Activated CD4-positive, alpha-beta T cell treated with anti-CD3 and anti-CD28 coated beads, Interleukin-2, amount 10 ng/mL, durations not matched to agents 24 days and 14 days (primary cell): ENCODE data around the gene GALNS. TPM values are rescaled to one million over a fixed set of nuclear protein-coding genes. Genes with fewer than 3 reads are reported as not detected.

ENCODE experiments used
- DNase-seq: peaks from one replicate; pipeline ENCODE4 v3.0.0; 2022
- H3K27ac Mint-ChIP-seq: one replicate; pipeline ENCODE4 v1.8.0; 2022; ENCODE audit warnings: mild to moderate bottlenecking, mixed read lengths
- H3K27me3 Mint-ChIP-seq: one replicate; pipeline ENCODE4 v1.8.0; 2022; ENCODE audit warnings: mixed read lengths
- H3K36me3 Mint-ChIP-seq: one replicate; pipeline ENCODE4 v1.8.0; 2022; ENCODE audit warnings: low read depth, mild to moderate bottlenecking, mixed read lengths
- H3K4me1 Mint-ChIP-seq: one replicate; pipeline ENCODE4 v1.8.0; 2021; ENCODE audit warnings: mixed read lengths
- H3K4me3 Mint-ChIP-seq: one replicate; pipeline ENCODE4 v1.8.0; 2022; ENCODE audit warnings: mild to moderate bottlenecking, moderate library complexity, mixed read lengths
- H3K9me3 Mint-ChIP-seq: one replicate; pipeline ENCODE4 v1.8.0; 2021; ENCODE audit warnings: mixed read lengths
- intact Hi-C: fragments of 100-400 bp; cut with micrococcal nuclease; formaldehyde crosslinking; loops from one replicate; pipeline ENCODE4 v1.15.1; 2023
- total RNA-seq: library from RNA; stranded (reverse); gene quantifications from 2 replicates; pipeline ENCODE4 v1.2.3, GENCODE V29; 2022

GALNS gene
- total RNA-seq, 1 donor from 2014 or later = 23.2 TPM

- Mint-ChIP-seq H3K36me3 (no peaks in the 10 kb centered on the region), H3K27ac (no peak overlapping the region)
Measured at GRCh38 chr16:88883946-88884345, 27.2 kb upstream of the GALNS start.

GRCh38 chr16:88883117-88883895 lies 26.6 kb upstream of the GALNS start:
- H3K27ac Mint-ChIP-seq = no peak overlapping the region
- intact Hi-C loops = no loop called here
- H3K27me3 Mint-ChIP-seq = no peaks in the 10 kb centered on the region
- no peaks in the 10 kb centered on the region for H3K9me3 Mint-ChIP-seq
- H3K36me3 Mint-ChIP-seq = no peaks in the 10 kb centered on the region
- peaks cover 5% of the 10 kb centered on the region for H3K4me1 Mint-ChIP-seq
- DNase-seq = no peak
- H3K4me3 Mint-ChIP-seq = no peak overlapping the region

More at GRCh38 chr16:88883946-88884345, 27.2 kb upstream of the GALNS start:
- Mint-ChIP-seq H3K4me1 (peaks cover 5% of the 10 kb centered on the region), H3K9me3 (no peaks in the 10 kb centered on the region), H3K4me3 (no peak overlapping the region), H3K27me3 (no peaks in the 10 kb centered on the region)
- no peak for DNase-seq
- intact Hi-C loops = no loop called here

GRCh38 chr16:88882358-88883030 lies 25.7 kb upstream of the GALNS start:
- H3K27ac Mint-ChIP-seq = no peak overlapping the region
- no peak overlapping the region for H3K4me3 Mint-ChIP-seq
- no peaks in the 10 kb centered on the region for H3K9me3 Mint-ChIP-seq
- peak; percentile 61 for DNase-seq
- H3K4me1 Mint-ChIP-seq = peaks cover 5% of the 10 kb centered on the region
- no peaks in the 10 kb centered on the region for H3K36me3 Mint-ChIP-seq
- no peaks in the 10 kb centered on the region for H3K27me3 Mint-ChIP-seq
- intact Hi-C loops = no loop called here

- no peaks in the 10 kb centered on the region for H3K9me3 Mint-ChIP-seq
- intact Hi-C loops = no loop called here
- H3K27me3 Mint-ChIP-seq = no peaks in the 10 kb centered on the region
- H3K36me3 Mint-ChIP-seq = no peaks in the 10 kb centered on the region
- H3K27ac Mint-ChIP-seq = no peak overlapping the region
- DNase-seq = no peak
- peaks cover 5% of the 10 kb centered on the region for H3K4me1 Mint-ChIP-seq
- no peak overlapping the region for H3K4me3 Mint-ChIP-seq
Measured at GRCh38 chr16:88881675-88882357, 25.1 kb upstream of the GALNS start.

- Mint-ChIP-seq H3K4me1 (peaks cover 5% of the 10 kb centered on the region), H3K27ac (no peak overlapping the region), H3K36me3 (no peaks in the 10 kb centered on the region), H3K27me3 (no peaks in the 10 kb centered on the region), H3K9me3 (no peaks in the 10 kb centered on the region), H3K4me3 (no peak overlapping the region)
- DNase-seq = no peak
- intact Hi-C loops = no loop called here
Measured at GRCh38 chr16:88881007-88881615, 24.4 kb upstream of the GALNS start.

- no peaks in the 10 kb centered on the region for H3K9me3 Mint-ChIP-seq
- H3K27ac Mint-ChIP-seq = no peak overlapping the region
- no peaks in the 10 kb centered on the region for H3K27me3 Mint-ChIP-seq
- no peaks in the 10 kb centered on the region for H3K36me3 Mint-ChIP-seq
- intact Hi-C loops = no loop called here
- H3K4me3 Mint-ChIP-seq = no peak overlapping the region
- no peak for DNase-seq
- peaks cover 5% of the 10 kb centered on the region for H3K4me1 Mint-ChIP-seq
Measured at GRCh38 chr16:88880226-88881006, 23.7 kb upstream of the GALNS start.

- Mint-ChIP-seq H3K27ac (no peak overlapping the region), H3K9me3 (no peaks in the 10 kb centered on the region), H3K27me3 (no peaks in the 10 kb centered on the region), H3K36me3 (no peaks in the 10 kb centered on the region), H3K4me3 (no peak overlapping the region), H3K4me1 (peaks cover 5% of the 10 kb centered on the region)
- intact Hi-C loops = no loop called here
- no peak for DNase-seq
Measured at GRCh38 chr16:88879788-88880055, 23.0 kb upstream of the GALNS start.

GRCh38 chr16:88878967-88879787 lies 22.4 kb upstream of the GALNS start:
- no peaks in the 10 kb centered on the region for H3K27me3 Mint-ChIP-seq
- no peaks in the 10 kb centered on the region for H3K36me3 Mint-ChIP-seq
- no peak overlapping the region for H3K27ac Mint-ChIP-seq
- no peak for DNase-seq
- H3K4me1 Mint-ChIP-seq = peaks cover 5% of the 10 kb centered on the region
- H3K4me3 Mint-ChIP-seq = no peak overlapping the region
- no peaks in the 10 kb centered on the region for H3K9me3 Mint-ChIP-seq
- intact Hi-C loops = no loop called here

GRCh38 chr16:88878356-88878755 lies 21.6 kb upstream of the GALNS start:
- Mint-ChIP-seq H3K4me1 (peaks cover 5% of the 10 kb centered on the region), H3K36me3 (no peaks in the 10 kb centered on the region), H3K4me3 (no peak overlapping the region), H3K27ac (no peak overlapping the region), H3K9me3 (no peaks in the 10 kb centered on the region), H3K27me3 (no peaks in the 10 kb centered on the region)
- intact Hi-C loops = no loop called here
- DNase-seq = no peak

- no peak overlapping the region for H3K4me3 Mint-ChIP-seq
- intact Hi-C loops = no loop called here
- DNase-seq = no peak
- H3K9me3 Mint-ChIP-seq = no peaks in the 10 kb centered on the region
- no peaks in the 10 kb centered on the region for H3K27me3 Mint-ChIP-seq
- no peak overlapping the region for H3K27ac Mint-ChIP-seq
- H3K4me1 Mint-ChIP-seq = peaks cover 5% of the 10 kb centered on the region
- H3K36me3 Mint-ChIP-seq = no peaks in the 10 kb centered on the region
Measured at GRCh38 chr16:88877564-88878289, 21.0 kb upstream of the GALNS start.

GRCh38 chr16:88876942-88877526 lies 20.3 kb upstream of the GALNS start:
- intact Hi-C loops = no loop called here
- Mint-ChIP-seq H3K4me3 (no peak overlapping the region), H3K27me3 (no peaks in the 10 kb centered on the region), H3K27ac (no peak overlapping the region), H3K9me3 (no peaks in the 10 kb centered on the region), H3K36me3 (no peaks in the 10 kb centered on the region), H3K4me1 (peaks cover under 1% of the 10 kb centered on the region)
- no peak for DNase-seq

- intact Hi-C loops = no loop called here
- Mint-ChIP-seq H3K27me3 (peaks cover 5% of the 10 kb centered on the region), H3K4me3 (no peak overlapping the region), H3K9me3 (no peaks in the 10 kb centered on the region), H3K36me3 (no peaks in the 10 kb centered on the region), H3K4me1 (peaks cover 1% of the 10 kb centered on the region), H3K27ac (no peak overlapping the region)
- DNase-seq = no peak
Measured at GRCh38 chr16:88875703-88876234, 19.0 kb upstream of the GALNS start.
